Naive thymus-derived CD8-positive, alpha-beta T cell (primary cell): ENCODE results near the gene IGFL1. TPM values are rescaled to one million over a fixed set of nuclear protein-coding genes. Genes with fewer than 3 reads are reported as not detected.
"Not testable (repeated sequence)": the region's sequence is repeated elsewhere in the genome, so short reads cannot be mapped to it uniquely, and the experiment has no call there.

ENCODE experiments used
- ATAC-seq, 2 donors: fragments of 150-1000 bp; cut with Tn5 transposase in 1 of 2; sonication (Bioruptor Pico), chemical (Tn5 transposase) in 1 of 2; 1 replicate in 1 of 2; 2 replicates in 1 of 2; pipeline ENCODE4 v1.10.0; 2021; ENCODE audit warnings: mild to moderate bottlenecking in 2 of 2, moderate library complexity in 2 of 2
- POLR2A ChIA-PET: fragments of 350-600 bp; sonication (Branson Sonifier 250); formaldehyde crosslinking; loops from one replicate; lab custom pipeline; 2021; ENCODE audit warnings: antibody characterized with exemption; lab: Charles Lee
- DNase-seq, 10 donors: peaks; one replicate each; pipeline versions ENCODE4 v3.0.0 to v3.0.0-alpha.2; 2020 to 2022
- H3K27ac Mint-ChIP-seq, 10 donors: one replicate each; pipeline ENCODE4 v1.8.0; 2020 to 2022; ENCODE audit warnings: mild to moderate bottlenecking in 10 of 10, mixed read lengths in 10 of 10, moderate library complexity in 4 of 10, inconsistent platforms in 1 of 10
- H3K27me3 Mint-ChIP-seq, 5 donors: one replicate each; pipeline ENCODE4 v1.8.0; 2021 to 2022; ENCODE audit warnings: mixed read lengths in 5 of 5
- H3K36me3 Mint-ChIP-seq, 3 donors: one replicate each; pipeline ENCODE4 v1.8.0; 2020 to 2022; ENCODE audit warnings: mixed read lengths in 3 of 3, mild to moderate bottlenecking in 2 of 3, inconsistent platforms in 1 of 3
- H3K4me1 Mint-ChIP-seq, 4 donors: one replicate each; pipeline ENCODE4 v1.8.0; 2021 to 2022; ENCODE audit warnings: mixed read lengths in 4 of 4
- H3K4me3 Mint-ChIP-seq, 10 donors: one replicate each; pipeline ENCODE4 v1.8.0; 2020 to 2022; ENCODE audit warnings: mild to moderate bottlenecking in 10 of 10, mixed read lengths in 10 of 10, moderate library complexity in 6 of 10, inconsistent platforms in 1 of 10
- H3K9me3 Mint-ChIP-seq, 9 donors: one replicate each; pipeline ENCODE4 v1.8.0; 2020 to 2022; ENCODE audit warnings: mixed read lengths in 9 of 9, mild to moderate bottlenecking in 3 of 9, inconsistent platforms in 1 of 9, moderate library complexity in 1 of 9
- polyA plus RNA-seq, 3 donors: library from polyadenylated mRNA; unstranded; fragments of 300-500 nt; fragmentation: Illumina TruSeq; gene quantifications; one replicate each; pipeline ENCODE4 v1.2.3, GENCODE V29; 2021
- total RNA-seq, 8 experiments: library from RNA in 2 of 8; stranded (reverse) in 2 of 8; gene quantifications; one replicate each; pipeline ENCODE4 v1.2.3 and lab custom pipeline; 2021 to 2026

Gene IGFL1
- total and polyA plus RNA-seq, 5 experiments from 2014 or later: not detected

GRCh38 chr19:46192992-46193650, 36.4 kb upstream of the IGFL1 start:
- Mint-ChIP-seq H3K4me3 (no peak overlapping the region), H3K9me3 (no peaks in the 10 kb centered on the region), H3K36me3 (no peaks in the 10 kb centered on the region), H3K27me3 (peaks cover 33 to 69% (median 52%) of the 10 kb centered on the region in 5 donors), H3K27ac (no peak overlapping the region), H3K4me1 (no peaks in the 10 kb centered on the region)
- DNase-seq: no peak
- POLR2A ChIA-PET: no interaction called here
- no peak for ATAC-seq

- ATAC-seq: no peak
Observed at GRCh38 chr19:46193678-46194077, 35.9 kb upstream of the IGFL1 start.

GRCh38 chr19:46195104-46195503, 34.4 kb upstream of the IGFL1 start:
- DNase-seq: no peak
- Mint-ChIP-seq H3K36me3 (no peaks in the 10 kb centered on the region), H3K9me3 (no peaks in the 10 kb centered on the region), H3K27ac (no peak overlapping the region), H3K4me1 (no peaks in the 10 kb centered on the region), H3K27me3 (peaks cover 25 to 57% (median 40%) of the 10 kb centered on the region in 5 donors), H3K4me3 (no peak overlapping the region)
- no peak for ATAC-seq
- POLR2A ChIA-PET: no interaction called here

More at GRCh38 chr19:46193678-46194077, 35.9 kb upstream of the IGFL1 start:
- Mint-ChIP-seq H3K27me3 (peaks cover 30 to 65% (median 49%) of the 10 kb centered on the region in 5 donors), H3K27ac (no peak overlapping the region), H3K4me3 (no peak overlapping the region), H3K9me3 (no peaks in the 10 kb centered on the region), H3K4me1 (no peaks in the 10 kb centered on the region), H3K36me3 (no peaks in the 10 kb centered on the region)
- POLR2A ChIA-PET: no interaction called here
- DNase-seq: no peak

- H3K36me3 Mint-ChIP-seq, H3K27ac Mint-ChIP-seq, H3K9me3 Mint-ChIP-seq, POLR2A ChIA-PET, ATAC-seq, H3K4me3 Mint-ChIP-seq, H3K4me1 Mint-ChIP-seq, DNase-seq: not testable (repeated sequence)
- peaks cover 22 to 49% (median 34%) of the 10 kb centered on the region in 5 donors for H3K27me3 Mint-ChIP-seq
Observed at GRCh38 chr19:46195919-46196318, 33.6 kb upstream of the IGFL1 start.

GRCh38 chr19:46196410-46197124, 33.0 kb upstream of the IGFL1 start:
- DNase-seq (no peak), ATAC-seq (no peak)
- Mint-ChIP-seq H3K27me3 (peaks cover 17 to 47% (median 34%) of the 10 kb centered on the region in 5 donors), H3K4me1 (no peaks in the 10 kb centered on the region), H3K9me3 (no peaks in the 10 kb centered on the region), H3K27ac (no peak overlapping the region), H3K4me3 (no peak overlapping the region), H3K36me3 (no peaks in the 10 kb centered on the region)
- POLR2A ChIA-PET: no interaction called here

- Mint-ChIP-seq H3K4me1 (peaks cover 0 to 2% (median 0%) of the 10 kb centered on the region in 4 donors), H3K4me3 (no peak overlapping the region), H3K9me3 (no peaks in the 10 kb centered on the region), H3K27me3 (peaks cover 19 to 51% (median 40%) of the 10 kb centered on the region in 5 donors), H3K27ac (no peak overlapping the region), H3K36me3 (no peaks in the 10 kb centered on the region)
- no peak for DNase-seq
- POLR2A ChIA-PET: no interaction called here
- ATAC-seq: no peak
Observed at GRCh38 chr19:46197314-46198070, 32.0 kb upstream of the IGFL1 start.

GRCh38 chr19:46198756-46199155, 30.8 kb upstream of the IGFL1 start:
- peaks cover 19 to 52% (median 45%) of the 10 kb centered on the region in 5 donors for H3K27me3 Mint-ChIP-seq
- H3K36me3 Mint-ChIP-seq: no peaks in the 10 kb centered on the region
- H3K27ac Mint-ChIP-seq: no peak overlapping the region
- DNase-seq (no peak), ATAC-seq (no peak)
- H3K4me3 Mint-ChIP-seq: no peak overlapping the region
- POLR2A ChIA-PET: no interaction called here
- H3K9me3 Mint-ChIP-seq: no peaks in the 10 kb centered on the region
- H3K4me1 Mint-ChIP-seq: peaks cover 0 to 2% (median 0%) of the 10 kb centered on the region in 4 donors

GRCh38 chr19:46201454-46202310, 27.9 kb upstream of the IGFL1 start:
- H3K27ac Mint-ChIP-seq: peak overlapping the region in 1 of 10 donors; percentile 16
- no peak for DNase-seq
- ATAC-seq: no peak
- POLR2A ChIA-PET: no interaction called here
- peaks cover 14 to 39% (median 35%) of the 10 kb centered on the region in 5 donors for H3K27me3 Mint-ChIP-seq
- H3K9me3 Mint-ChIP-seq: no peaks in the 10 kb centered on the region
- no peaks in the 10 kb centered on the region for H3K36me3 Mint-ChIP-seq
- no peak overlapping the region for H3K4me3 Mint-ChIP-seq
- H3K4me1 Mint-ChIP-seq: peaks cover 0 to 2% (median 0%) of the 10 kb centered on the region in 4 donors

- H3K27me3 Mint-ChIP-seq: peaks cover 8 to 31% (median 28%) of the 10 kb centered on the region in 5 donors
- H3K4me3 Mint-ChIP-seq: no peak overlapping the region
Observed at GRCh38 chr19:46202426-46202825, 27.1 kb upstream of the IGFL1 start.

GRCh38 chr19:46202872-46203860, 26.4 kb upstream of the IGFL1 start:
- Mint-ChIP-seq H3K36me3 (no peaks in the 10 kb centered on the region), H3K4me1 (peaks cover 0 to 2% (median 0%) of the 10 kb centered on the region in 4 donors), H3K27me3 (peaks cover 8 to 30% (median 23%) of the 10 kb centered on the region in 5 donors), H3K27ac (peak overlapping the region in 1 of 10 donors; percentile 46), H3K9me3 (no peaks in the 10 kb centered on the region), H3K4me3 (no peak overlapping the region)
- ATAC-seq (no peak), DNase-seq (no peak)
- POLR2A ChIA-PET: no interaction called here

More at GRCh38 chr19:46202426-46202825, 27.1 kb upstream of the IGFL1 start:
- no peak overlapping the region for H3K27ac Mint-ChIP-seq
- no peaks in the 10 kb centered on the region for H3K9me3 Mint-ChIP-seq
- peaks cover 0 to 2% (median 0%) of the 10 kb centered on the region in 4 donors for H3K4me1 Mint-ChIP-seq
- H3K36me3 Mint-ChIP-seq: no peaks in the 10 kb centered on the region
- POLR2A ChIA-PET: no interaction called here
- ATAC-seq: no peak
- no peak for DNase-seq

- H3K27ac Mint-ChIP-seq: no peak overlapping the region
- peaks cover 10 to 35% (median 23%) of the 10 kb centered on the region in 5 donors for H3K27me3 Mint-ChIP-seq
- DNase-seq: no peak
- no peak for ATAC-seq
- no peak overlapping the region for H3K4me3 Mint-ChIP-seq
- POLR2A ChIA-PET: no interaction called here
- H3K9me3 Mint-ChIP-seq: no peaks in the 10 kb centered on the region
- H3K4me1 Mint-ChIP-seq: peaks cover under 1 to 3% (median 2%) of the 10 kb centered on the region in 4 donors
- H3K36me3 Mint-ChIP-seq: no peaks in the 10 kb centered on the region
Observed at GRCh38 chr19:46204008-46204407, 25.5 kb upstream of the IGFL1 start.
